HepG2 (cell line): Measurements from ENCODE around the gene ABCC3. TPM values are rescaled to one million over a fixed set of nuclear protein-coding genes. Genes with fewer than 3 reads are reported as not detected.
A peak's percentile ranks its signal among the peaks of the same experiment; 100 is the strongest.

Source experiments
- ADNP ChIP-seq: sonication (generic); formaldehyde crosslinking; IDR thresholded peaks from 2 replicates; pipeline ENCODE4 v1.4.0; 2020; ENCODE audit warnings: missing genetic modification reagents
- AKAP8 ChIP-seq: sonication (generic); formaldehyde crosslinking; IDR thresholded peaks from 2 replicates; pipeline ENCODE4 v1.5.1; 2020; ENCODE audit warnings: mild to moderate bottlenecking, missing genetic modification reagents
- ELK4 ChIP-seq: sonication (generic); formaldehyde crosslinking; IDR thresholded peaks from 2 replicates; pipeline ENCODE4 v1.9.0; 2021; ENCODE audit warnings: missing genetic modification reagents, borderline replicate concordance
- MEIS1 ChIP-seq: sonication (generic); formaldehyde crosslinking; IDR thresholded peaks from 2 replicates; pipeline ENCODE4 v1.9.0; 2021; ENCODE audit warnings: mild to moderate bottlenecking, missing genetic modification reagents, moderate library complexity, borderline replicate concordance
- NAIF1 ChIP-seq: sonication (generic); formaldehyde crosslinking; IDR thresholded peaks from 2 replicates; pipeline ENCODE4 v1.5.0; 2020; ENCODE audit warnings: mild to moderate bottlenecking, missing genetic modification reagents, borderline replicate concordance
- NCOA5 ChIP-seq: sonication (generic); formaldehyde crosslinking; IDR thresholded peaks from 2 replicates; pipeline ENCODE4 v1.4.0; 2020; ENCODE audit warnings: missing genetic modification reagents
- NFKB2 ChIP-seq: sonication (generic); formaldehyde crosslinking; IDR thresholded peaks from 2 replicates; pipeline ENCODE4 v1.4.0; 2020; ENCODE audit warnings: missing genetic modification reagents, borderline replicate concordance
- NFYB ChIP-seq: sonication (generic); formaldehyde crosslinking; IDR thresholded peaks from 2 replicates; pipeline ENCODE4 v1.4.0; 2020; ENCODE audit warnings: missing genetic modification reagents
- SMAD3 ChIP-seq: sonication (generic); formaldehyde crosslinking; IDR thresholded peaks from 2 replicates; pipeline ENCODE4 v1.4.0; 2020; ENCODE audit warnings: missing genetic modification reagents
- TBL1XR1 ChIP-seq: fragments of 150-350 bp; IDR thresholded peaks from 2 replicates; pipeline ENCODE4 v1.6.1; 2014; ENCODE audit warnings: borderline replicate concordance, low read length; ENCODE audit not compliant: partially characterized antibody
- THYN1 ChIP-seq: sonication (generic); formaldehyde crosslinking; IDR thresholded peaks from 2 replicates; pipeline ENCODE4 v1.8.1; 2023; ENCODE audit warnings: low read depth, mild to moderate bottlenecking, moderate library complexity, missing genetic modification reagents, borderline replicate concordance
- ZBTB3 ChIP-seq: sonication (generic); formaldehyde crosslinking; IDR thresholded peaks from 2 replicates; pipeline ENCODE4 v1.4.0; 2020; ENCODE audit warnings: low read depth, mild to moderate bottlenecking, moderate library complexity, missing genetic modification reagents, borderline replicate concordance
- ZBTB38 ChIP-seq: sonication (generic); formaldehyde crosslinking; IDR thresholded peaks from 2 replicates; pipeline ENCODE4 v1.5.1; 2020; ENCODE audit warnings: mild to moderate bottlenecking, missing genetic modification reagents
- ZBTB44 ChIP-seq: sonication (generic); formaldehyde crosslinking; IDR thresholded peaks from 2 replicates; pipeline ENCODE4 v1.4.0; 2020; ENCODE audit warnings: missing genetic modification reagents
- ZFP82 ChIP-seq: sonication (generic); formaldehyde crosslinking; IDR thresholded peaks from 2 replicates; pipeline ENCODE4 v1.5.1; 2020; ENCODE audit warnings: mild to moderate bottlenecking, missing genetic modification reagents, borderline replicate concordance
- ZFP91 ChIP-seq: sonication (generic); formaldehyde crosslinking; IDR thresholded peaks from 2 replicates; pipeline ENCODE4 v1.9.0; 2022; ENCODE audit warnings: missing genetic modification reagents, mild to moderate bottlenecking, borderline replicate concordance
- ZNF138 ChIP-seq: sonication (generic); formaldehyde crosslinking; IDR thresholded peaks from 2 replicates; pipeline ENCODE4 v1.5.0; 2020; ENCODE audit warnings: mild to moderate bottlenecking, low read depth, missing genetic modification reagents
- ZNF160 ChIP-seq: sonication (generic); formaldehyde crosslinking; IDR thresholded peaks from 2 replicates; pipeline ENCODE4 v1.8.0; 2022; ENCODE audit warnings: mild to moderate bottlenecking, inconsistent platforms, missing genetic modification reagents
- ZNF367 ChIP-seq: sonication (generic); formaldehyde crosslinking; IDR thresholded peaks from 2 replicates; pipeline ENCODE4 v1.4.0; 2020; ENCODE audit warnings: missing genetic modification reagents, borderline replicate concordance
- ZNF543 ChIP-seq: sonication (generic); formaldehyde crosslinking; IDR thresholded peaks from 2 replicates; pipeline ENCODE4 v1.4.0; 2020; ENCODE audit warnings: mild to moderate bottlenecking, missing genetic modification reagents
- ZNF552 ChIP-seq: sonication (generic); formaldehyde crosslinking; IDR thresholded peaks from 2 replicates; pipeline ENCODE4 v1.9.0; 2022; ENCODE audit warnings: missing genetic modification reagents, mild to moderate bottlenecking, borderline replicate concordance
- ZNF572 ChIP-seq: sonication (generic); formaldehyde crosslinking; IDR thresholded peaks from 2 replicates; pipeline ENCODE4 v1.5.1; 2020; ENCODE audit warnings: mild to moderate bottlenecking, missing genetic modification reagents
- ZNF670 ChIP-seq: sonication (generic); formaldehyde crosslinking; IDR thresholded peaks from 2 replicates; pipeline ENCODE4 v1.8.0; 2022; ENCODE audit warnings: mild to moderate bottlenecking, missing genetic modification reagents, borderline replicate concordance
- polyA plus RNA-seq, 8 experiments: library from polyadenylated mRNA; depleted of rRNA in 3 of 8; stranded (reverse) in 7 of 8; unstranded in 1 of 8; fragments of >200 nt; fragmentation: Illumina TruSeq in 4 of 8; extraction: Trizol in 4 of 8; gene quantifications; 2 replicates each; pipeline versions ENCODE4 v1.2.1 to v1.2.3, GENCODE V29; 2011 to 2016; ENCODE audit warnings: low read depth in 4 of 8, missing spikeins in 1 of 8, mixed read lengths in 1 of 8; ENCODE audit not compliant: insufficient read depth in 1 of 8
- total RNA-seq, 5 experiments: library from RNA; depleted of rRNA; stranded (reverse); fragments of >200 nt; fragmentation: Illumina TruSeq; extraction: Trizol; gene quantifications; 2 replicates each; pipeline ENCODE4 v1.2.3, GENCODE V29; 2016; ENCODE audit warnings: low read depth in 1 of 5
- TF ChIP-seq, protein P1 (sequence below): sonication (generic); formaldehyde crosslinking; IDR thresholded peaks from 2 replicates; pipeline ENCODE4 v1.8.0; 2022; ENCODE audit warnings: missing genetic modification reagents, mild to moderate bottlenecking, inconsistent platforms, borderline replicate concordance

The ABCC3 gene
- total and polyA plus RNA-seq, 2 of the 13 experiments (the other 11 are each of a cell fraction or from before 2014, with no cell fraction given), result 25.2 to 50.7 TPM

DNA sequence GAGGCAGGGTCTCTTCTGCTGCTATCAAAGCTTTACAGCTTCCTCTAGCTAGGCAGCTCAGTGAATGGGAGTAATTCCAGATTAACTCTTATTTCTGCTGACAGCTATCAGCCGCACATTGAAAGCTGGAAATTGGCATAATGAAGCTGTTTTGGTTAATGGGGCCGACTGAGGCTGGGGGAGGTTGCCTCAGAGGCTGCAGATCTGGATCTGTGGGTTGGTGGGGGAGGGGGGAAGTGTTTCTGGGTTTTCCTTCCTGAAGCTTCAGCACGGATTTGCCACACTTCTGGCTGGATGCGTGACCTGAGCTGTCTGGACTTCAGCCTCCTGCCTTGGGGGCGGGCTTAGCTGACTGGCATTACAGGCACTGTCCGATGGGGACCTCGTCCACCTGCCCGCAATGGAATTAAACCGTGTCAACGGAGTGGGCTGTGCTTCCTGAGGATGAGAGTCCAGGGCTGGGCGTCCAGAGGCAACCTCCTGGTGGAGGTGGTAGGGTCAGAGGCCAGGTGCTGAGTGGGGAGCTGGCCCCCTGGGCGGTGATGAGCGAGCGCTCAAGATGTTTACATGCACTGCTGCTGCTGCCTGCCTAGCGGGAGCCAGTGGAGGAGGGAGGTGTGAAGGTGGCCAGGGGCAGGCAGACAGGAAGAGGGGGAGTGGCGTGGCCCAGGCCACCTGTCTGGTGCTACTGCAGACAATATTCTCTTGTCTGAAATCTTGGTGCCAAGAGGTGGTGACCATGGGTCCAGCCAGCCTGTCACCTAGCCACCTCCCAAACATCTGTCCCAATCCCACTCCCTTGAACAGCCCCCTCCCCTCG lies 6.7 kb upstream of the ABCC3 start (continued):
- TF ChIP-seq ZFP91 (CRISPR knock-in tag) (peak; percentile 70; the same call in 1 of the 2 replicates), ZBTB3 (CRISPR knock-in tag) (0 out of 2 replicates have a peak, but pooled peaks have one; percentile 65), TBL1XR1 (no peak), ZBTB44 (CRISPR knock-in tag) (no peak), ZNF552 (CRISPR knock-in tag) (no peak), ZNF367 (no peak), ZNF572 (CRISPR knock-in tag) (peak; percentile 90), ADNP (CRISPR knock-in tag) (no peak), NFYB (no peak), ZFP82 (CRISPR knock-in tag) (no peak), NCOA5 (CRISPR knock-in tag) (no peak), NAIF1 (CRISPR knock-in tag) (no peak), ELK4 (CRISPR knock-in tag) (no peak), MEIS1 (CRISPR knock-in tag) (peak; percentile 95; the same call in 1 of the 2 replicates), ZBTB38 (peak; percentile 80; the same call in 1 of the 2 replicates), AKAP8 (CRISPR knock-in tag) (peak; percentile 68; the same call in 1 of the 2 replicates), ZNF138 (CRISPR knock-in tag) (no peak), NFKB2 (CRISPR knock-in tag) (peak; percentile 80; the same call in 1 of the 2 replicates), THYN1 (CRISPR knock-in tag) (peak; percentile 95; the same call in 1 of the 2 replicates), ZNF160 (CRISPR knock-in tag) (peak; percentile 49; the same call in 1 of the 2 replicates), ZNF670 (CRISPR knock-in tag) (no peak), ZNF543 (CRISPR knock-in tag) (peak; percentile 86; the same call in 1 of the 2 replicates), SMAD3 (no peak)
- TF ChIP-seq, protein P1, sequence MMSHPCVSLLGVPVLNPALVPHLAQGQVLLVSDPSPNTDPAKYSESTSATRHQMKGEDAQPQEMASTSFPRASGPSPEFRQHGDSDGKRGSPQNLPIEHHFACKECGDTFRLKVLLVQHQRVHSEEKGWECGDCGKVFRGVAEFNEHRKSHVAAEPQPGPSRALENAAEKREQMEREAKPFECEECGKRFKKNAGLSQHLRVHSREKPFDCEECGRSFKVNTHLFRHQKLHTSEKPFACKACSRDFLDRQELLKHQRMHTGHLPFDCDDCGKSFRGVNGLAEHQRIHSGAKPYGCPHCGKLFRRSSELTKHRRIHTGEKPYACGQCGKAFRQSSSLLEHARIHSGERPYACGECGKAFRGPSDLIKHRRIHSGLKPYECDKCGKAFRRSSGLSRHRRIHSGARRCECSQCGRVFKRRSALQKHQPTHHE (CRISPR knock-in tag), result no peak
